Measurements from ENCODE around the gene GRAMD1B. TPM values are rescaled to one million over a fixed set of nuclear protein-coding genes. Genes with fewer than 3 reads are reported as not detected.

The GRAMD1B gene
- total and polyA plus RNA-seq, 2 donors (not counting 1 experiment from before 2014, with no cell fraction given), result 0.58 to 11.6 TPM

GRCh38 chr11:123585206-123585605 is 155.1 kb downstream of the GRAMD1B start:
- POLR2A ChIA-PET, result no interaction called here
- H3K4me3 Mint-ChIP-seq, result no peak overlapping the region
- intact Hi-C loops (cut with micrococcal nuclease), result no loop called here

GRCh38 chr11:123585706-123586105 is 155.6 kb downstream of the GRAMD1B start:
- intact Hi-C loops (cut with micrococcal nuclease), result no loop called here
- no peak for DNase-seq
- H3K4me3 Mint-ChIP-seq, result no peak overlapping the region
- H3K27me3 ChIP-seq (replicated peaks in 1 of 4; ENCODE audit: control extremely low read depth in 1 of 4, control insufficient read depth in 3 of 4, insufficient read depth in 4 of 4, low read length in 3 of 4), result no peaks in the 10 kb centered on the region
- peaks cover 0 to under 1% of the 10 kb centered on the region in 2 donors for H3K4me1 ChIP-seq (ENCODE audit: control insufficient read depth in 2 of 2, insufficient read depth in 2 of 2, low read length in 2 of 2)
- no peaks in the 10 kb centered on the region for H3K27me3 Mint-ChIP-seq
- no peaks in the 10 kb centered on the region for H3K9me3 ChIP-seq (ENCODE audit: control extremely low read depth in 1 of 3, control insufficient read depth in 2 of 3, insufficient read depth in 1 of 3, low read length in 2 of 3)
- H3K4me2 ChIP-seq (replicated peaks; ENCODE audit: low read depth, low read length, poor library complexity, severe bottlenecking), result no peak overlapping the region
- peaks cover 4% of the 10 kb centered on the region for H3K4me1 Mint-ChIP-seq
- no peak for TF ChIP-seq EZH2 (IDR thresholded peaks at IDR 0.05; ENCODE audit: borderline replicate concordance, insufficient read depth, low read depth, low read length, poor library complexity, severe bottlenecking)
- no peak for TF ChIP-seq CTCF (IDR thresholded peaks at IDR 0.05)
- H3K4me3 ChIP-seq (ENCODE audit: control extremely low read depth in 1 of 5, extremely low read depth in 1 of 5, insufficient read depth in 1 of 5, low read depth in 2 of 5, low read length in 4 of 5), result no peak overlapping the region
- no peak overlapping the region for H2AFZ ChIP-seq (ENCODE audit: insufficient read depth, low read depth, low read length, poor library complexity, severe bottlenecking)
- H3K27ac ChIP-seq (ENCODE audit: low read length in 2 of 2), result no peak overlapping the region
- no peak overlapping the region for H3K9ac ChIP-seq (ENCODE audit: low read length)
- POLR2A ChIA-PET, result no interaction called here
- H4K20me1 ChIP-seq (ENCODE audit: control insufficient read depth, insufficient read depth, low read length, poor library complexity, severe bottlenecking), result no peaks in the 10 kb centered on the region
- H3K36me3 ChIP-seq (replicated peaks in 1 of 2; ENCODE audit: control extremely low read depth in 1 of 2, control insufficient read depth in 1 of 2, extremely low read depth in 1 of 2, insufficient read depth in 2 of 2, low read length in 1 of 2), result no peaks in the 10 kb centered on the region
- WGBS (ENCODE audit: insufficient coverage), result 87% methylated on average over 3 of the region's 5 CpGs
- no peaks in the 10 kb centered on the region for H3K9me3 Mint-ChIP-seq (ENCODE audit: insufficient read depth)
- H3K27ac Mint-ChIP-seq, result no peak overlapping the region
- H3K79me2 ChIP-seq (ENCODE audit: control insufficient read depth, insufficient read depth, low read length), result no peaks in the 10 kb centered on the region
- CTCF ChIA-PET, result interaction anchor here (1.5 to 1.6 kb wide), 2 partner anchors 9 to 125 kb away, joined by 3 to 5 read pairs; no protein-coding TSS in a partner anchor
- ATAC-seq (ENCODE audit: low read depth), result no peak

More at GRCh38 chr11:123585206-123585605, 155.1 kb downstream of the GRAMD1B start:
- no peak overlapping the region for H3K9ac ChIP-seq (ENCODE audit: low read length)
- no peak for DNase-seq
- H3K4me1 ChIP-seq (ENCODE audit: control insufficient read depth in 2 of 2, insufficient read depth in 2 of 2, low read length in 2 of 2), result peaks cover 0 to 6% of the 10 kb centered on the region in 2 donors
- Mint-ChIP-seq H3K9me3 (ENCODE audit: insufficient read depth) (no peaks in the 10 kb centered on the region), H3K27me3 (no peaks in the 10 kb centered on the region), H3K27ac (no peak overlapping the region), H3K4me1 (peaks cover 7% of the 10 kb centered on the region)
- WGBS (ENCODE audit: insufficient coverage), result 94% methylated on average over 3 of the region's 5 CpGs
- H2AFZ ChIP-seq (ENCODE audit: insufficient read depth, low read depth, low read length, poor library complexity, severe bottlenecking), result no peak overlapping the region
- no peak for TF ChIP-seq CTCF (IDR thresholded peaks at IDR 0.05)
- no peak for TF ChIP-seq EZH2 (IDR thresholded peaks at IDR 0.05; ENCODE audit: borderline replicate concordance, insufficient read depth, low read depth, low read length, poor library complexity, severe bottlenecking)
- CTCF ChIA-PET, result interaction anchor here (0.9 to 1.6 kb wide), 3 partner anchors 8 to 126 kb away, joined by 3 to 5 read pairs (median 3); no protein-coding TSS in a partner anchor
- no peaks in the 10 kb centered on the region for H3K9me3 ChIP-seq (ENCODE audit: control extremely low read depth in 1 of 3, control insufficient read depth in 2 of 3, insufficient read depth in 1 of 3, low read length in 2 of 3)
- no peaks in the 10 kb centered on the region for H3K27me3 ChIP-seq (replicated peaks in 1 of 4; ENCODE audit: control extremely low read depth in 1 of 4, control insufficient read depth in 3 of 4, insufficient read depth in 4 of 4, low read length in 3 of 4)
- H3K27ac ChIP-seq (ENCODE audit: low read length in 2 of 2), result no peak overlapping the region
- no peak overlapping the region for H3K4me3 ChIP-seq (ENCODE audit: control extremely low read depth in 1 of 5, extremely low read depth in 1 of 5, insufficient read depth in 1 of 5, low read depth in 2 of 5, low read length in 4 of 5)
- H4K20me1 ChIP-seq (ENCODE audit: control insufficient read depth, insufficient read depth, low read length, poor library complexity, severe bottlenecking), result no peaks in the 10 kb centered on the region
- H3K79me2 ChIP-seq (ENCODE audit: control insufficient read depth, insufficient read depth, low read length), result no peaks in the 10 kb centered on the region
- no peaks in the 10 kb centered on the region for H3K36me3 ChIP-seq (replicated peaks in 1 of 2; ENCODE audit: control extremely low read depth in 1 of 2, control insufficient read depth in 1 of 2, extremely low read depth in 1 of 2, insufficient read depth in 2 of 2, low read length in 1 of 2)
- H3K4me2 ChIP-seq (replicated peaks; ENCODE audit: low read depth, low read length, poor library complexity, severe bottlenecking), result no peak overlapping the region
- ATAC-seq (ENCODE audit: low read depth), result no peak
